ENCODE data around the gene RYR2.
"Not testable (repeated sequence)": the region's sequence is repeated elsewhere in the genome, so short reads cannot be mapped to it uniquely, and the experiment has no call there.

Gene RYR2

GRCh38 chr1:237580726-237581125 lies 538.7 kb downstream of the RYR2 start:
- no peak for FAIRE-seq

GRCh38 chr1:237583270-237583669 lies 541.3 kb downstream of the RYR2 start:
- FAIRE-seq: no peak

- no peak for FAIRE-seq
Observed at GRCh38 chr1:237583756-237584155, 541.8 kb downstream of the RYR2 start.

- FAIRE-seq: no peak
Observed at GRCh38 chr1:237590386-237590785, 548.4 kb downstream of the RYR2 start.

- no peak for FAIRE-seq
Observed at GRCh38 chr1:237591353-237591752, 549.4 kb downstream of the RYR2 start.

- not testable (repeated sequence) for FAIRE-seq
Observed at GRCh38 chr1:237603036-237603568, 561.1 kb downstream of the RYR2 start.

- FAIRE-seq: no peak
Observed at GRCh38 chr1:237608433-237608832, 566.4 kb downstream of the RYR2 start.

- FAIRE-seq: no peak
Observed at GRCh38 chr1:237610157-237610556, 568.2 kb downstream of the RYR2 start.

GRCh38 chr1:237613984-237614383 lies 572.0 kb downstream of the RYR2 start:
- FAIRE-seq: no peak

- FAIRE-seq: no peak
Observed at GRCh38 chr1:237619553-237619952, 577.6 kb downstream of the RYR2 start.

GRCh38 chr1:237634922-237635321 lies 592.9 kb downstream of the RYR2 start:
- FAIRE-seq: no peak

- no peak for FAIRE-seq
Observed at GRCh38 chr1:237638555-237638954, 596.6 kb downstream of the RYR2 start.

- no peak for FAIRE-seq
Observed at GRCh38 chr1:237640011-237640671, 598.2 kb downstream of the RYR2 start.

GRCh38 chr1:237640966-237641365 lies 599.0 kb downstream of the RYR2 start:
- FAIRE-seq: no peak

- FAIRE-seq: no peak
Observed at GRCh38 chr1:237650809-237651208, 608.8 kb downstream of the RYR2 start.

GRCh38 chr1:237655778-237656177 lies 613.8 kb downstream of the RYR2 start:
- FAIRE-seq: no peak

GRCh38 chr1:237664348-237664747 lies 622.4 kb downstream of the RYR2 start:
- FAIRE-seq: no peak

GRCh38 chr1:237670302-237670701 lies 628.3 kb downstream of the RYR2 start:
- no peak for FAIRE-seq

GRCh38 chr1:237671262-237671661 lies 629.3 kb downstream of the RYR2 start:
- no peak for FAIRE-seq

GRCh38 chr1:237671935-237672334 lies 630.0 kb downstream of the RYR2 start:
- no peak for FAIRE-seq

- no peak for FAIRE-seq
Observed at GRCh38 chr1:237672748-237673147, 630.8 kb downstream of the RYR2 start.

- no peak for FAIRE-seq
Observed at GRCh38 chr1:237673631-237674030, 631.6 kb downstream of the RYR2 start.

- FAIRE-seq: no peak
Observed at GRCh38 chr1:237677979-237678378, 636.0 kb downstream of the RYR2 start.

GRCh38 chr1:237679687-237680086 lies 637.7 kb downstream of the RYR2 start:
- FAIRE-seq: no peak

- no peak for FAIRE-seq
Observed at GRCh38 chr1:237681210-237681609, 639.2 kb downstream of the RYR2 start.
